NCI-H2227 treated with DMSO at 0.1 percent for 48 hours (cell line): ENCODE measurements around the gene MTCL3.

Experiments
- DNase-seq: peaks from one replicate; lab custom pipeline; 2025; lab: John Stamatoyannopoulos, UW

The MTCL3 gene

DNA sequence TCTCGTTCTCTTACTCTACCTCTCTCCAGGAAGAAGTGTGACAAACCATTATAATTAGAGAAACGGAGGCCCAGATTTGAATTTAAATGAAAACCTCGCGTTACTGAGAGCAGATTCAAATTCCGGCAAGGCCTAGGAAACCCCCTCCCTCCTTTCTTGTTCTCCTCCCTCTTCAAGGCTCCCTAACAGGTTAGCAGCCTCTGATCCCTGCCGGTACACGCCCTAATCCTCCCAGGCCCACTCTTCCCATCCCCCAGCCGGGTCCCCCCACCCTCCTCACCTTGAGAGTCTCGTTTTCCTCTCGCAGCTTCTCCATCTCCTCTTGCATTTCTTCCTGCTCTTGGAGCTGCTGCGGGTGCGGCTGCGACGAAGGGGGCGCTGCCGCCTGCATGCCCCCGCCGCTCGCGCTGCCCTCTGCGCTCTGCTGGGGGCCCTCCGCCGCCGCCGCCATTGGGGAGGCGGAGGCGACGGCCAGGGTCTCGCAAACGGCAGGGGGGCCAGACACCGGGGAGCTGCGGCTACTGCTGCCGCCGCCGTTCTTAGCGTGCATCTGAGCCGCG lies 3.8 kb downstream of the MTCL3 start:
- DNase-seq: peak; percentile 49

DNA sequence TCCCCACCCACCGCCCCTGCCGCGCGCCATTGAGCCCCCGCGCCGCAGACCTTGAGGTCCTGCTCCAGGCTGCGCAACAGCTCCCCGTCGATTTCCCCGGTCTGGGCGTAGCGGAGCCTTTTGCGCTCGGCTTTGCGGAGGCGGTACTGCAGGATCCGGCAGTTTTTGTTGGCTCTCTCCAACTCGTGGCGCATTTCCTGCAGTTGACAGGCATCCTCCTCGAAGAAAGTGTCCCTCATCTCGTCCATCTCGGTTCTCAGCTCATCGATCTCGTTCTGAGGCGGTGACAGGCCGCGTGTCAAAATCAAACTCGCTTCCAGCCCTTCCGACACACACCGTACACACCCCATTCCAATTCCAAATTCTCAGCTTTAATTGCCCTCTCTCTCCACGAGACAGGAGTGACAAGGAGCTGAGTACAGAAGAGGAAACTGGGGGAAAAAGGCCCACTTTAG lies 4.3 kb downstream of the MTCL3 start:
- DNase-seq: peak; percentile 71

DNA sequence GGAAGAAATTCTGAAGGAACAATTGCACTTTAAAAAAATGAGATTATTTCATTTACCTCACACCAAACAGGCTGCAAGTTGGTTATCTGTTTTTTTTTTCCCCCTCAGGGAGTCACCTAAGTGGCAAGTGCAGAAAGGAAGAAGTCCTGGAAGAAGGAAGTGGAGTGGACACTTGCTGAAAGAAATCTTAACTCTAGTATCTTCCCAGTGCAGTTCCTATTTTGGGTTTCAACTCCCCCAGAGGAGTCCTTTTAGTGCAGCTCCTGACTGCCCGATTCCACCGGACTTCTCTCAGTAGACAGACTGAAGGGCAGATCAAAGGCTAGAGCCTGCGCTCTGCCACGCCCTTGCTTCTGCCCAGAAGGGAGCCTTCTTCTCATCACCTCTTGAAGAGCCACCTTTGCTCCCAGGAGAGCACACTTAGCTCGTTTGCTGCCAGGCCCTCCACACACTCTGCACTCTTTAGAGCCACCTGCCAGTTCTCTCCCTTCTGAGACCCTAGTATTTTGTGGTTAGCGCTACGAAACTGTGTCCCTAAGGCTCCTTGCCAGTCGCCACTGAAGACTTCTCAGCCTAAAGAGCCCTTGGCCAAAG lies 4.9 kb downstream of the MTCL3 start:
- peak; percentile 71 for DNase-seq

DNA sequence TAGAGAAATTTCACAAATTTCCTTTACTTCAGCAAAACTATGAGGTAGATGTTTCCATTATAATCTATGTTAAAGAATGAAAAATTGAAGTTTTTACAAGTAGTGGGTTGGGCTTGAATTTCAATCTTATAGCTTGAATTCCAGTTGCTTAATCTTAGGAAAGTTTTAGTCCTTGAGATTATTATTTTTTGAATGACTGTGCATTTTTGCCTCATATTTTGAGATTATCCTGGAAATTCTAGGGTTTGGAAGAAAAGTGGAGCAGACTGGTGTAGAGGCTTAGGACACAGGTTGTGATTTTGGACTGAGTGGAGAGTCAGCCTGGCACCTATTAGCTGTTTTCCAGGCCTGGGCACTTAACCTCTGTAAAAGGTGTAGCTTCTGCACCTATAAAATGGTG lies 5.7 kb downstream of the MTCL3 start:
- DNase-seq: no peak

DNA sequence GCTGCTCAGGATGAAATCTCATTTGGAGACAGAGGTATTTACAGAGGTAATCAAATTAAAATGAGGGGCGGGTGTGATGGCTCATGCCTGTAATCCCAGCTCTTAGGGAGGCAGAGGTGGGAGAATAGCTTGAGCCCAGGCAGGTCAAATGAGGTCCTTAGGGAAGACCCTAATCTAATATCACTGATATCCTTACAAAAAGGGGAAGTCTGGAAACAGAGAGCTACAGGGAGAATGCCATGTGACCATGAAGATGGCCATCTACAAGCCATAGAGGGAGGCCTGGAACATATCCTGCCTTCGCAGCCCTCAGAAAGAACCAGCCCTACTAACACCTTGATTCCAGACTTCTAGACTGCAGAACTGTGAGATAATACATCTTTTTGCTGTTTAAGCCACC lies 8.3 kb downstream of the MTCL3 start:
- no peak for DNase-seq

DNA sequence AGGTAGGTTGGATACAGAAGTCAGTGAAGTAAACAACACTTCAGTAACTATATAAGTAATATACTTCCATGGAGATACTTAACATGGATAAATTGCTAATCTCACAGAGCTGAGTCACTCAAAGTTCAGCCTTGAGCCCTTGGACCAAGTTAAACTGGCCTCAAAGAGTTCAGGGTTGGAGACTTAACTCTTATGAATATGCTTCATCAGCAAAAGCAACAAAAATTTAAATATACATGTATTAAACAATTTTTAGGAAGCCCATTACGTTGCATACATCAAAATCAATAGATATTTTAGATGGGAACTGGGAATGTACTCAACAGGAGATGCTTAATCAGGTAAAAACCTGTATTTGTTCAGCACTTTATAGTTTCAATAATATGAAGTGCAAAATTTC lies 12.2 kb downstream of the MTCL3 start:
- DNase-seq: no peak

DNA sequence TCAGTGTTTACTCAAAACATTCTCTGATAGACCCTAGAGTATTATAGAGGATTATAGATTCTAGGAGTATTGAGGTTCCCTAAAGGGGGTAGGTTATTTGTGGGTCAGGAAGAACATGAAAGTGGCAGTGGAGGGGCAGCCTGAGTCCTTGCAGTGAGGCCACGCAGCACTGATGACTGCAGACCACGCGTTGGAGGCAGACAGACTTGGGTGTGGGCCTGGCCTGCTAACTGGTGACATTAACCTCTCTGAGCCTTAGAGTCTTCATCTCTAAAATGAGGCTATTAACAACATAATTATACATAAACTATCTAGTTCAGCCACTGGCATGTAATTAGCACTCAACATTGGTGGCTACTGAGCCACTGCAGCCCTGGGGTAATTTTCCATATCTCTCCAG lies 16.1 kb downstream of the MTCL3 start:
- no peak for DNase-seq

DNA sequence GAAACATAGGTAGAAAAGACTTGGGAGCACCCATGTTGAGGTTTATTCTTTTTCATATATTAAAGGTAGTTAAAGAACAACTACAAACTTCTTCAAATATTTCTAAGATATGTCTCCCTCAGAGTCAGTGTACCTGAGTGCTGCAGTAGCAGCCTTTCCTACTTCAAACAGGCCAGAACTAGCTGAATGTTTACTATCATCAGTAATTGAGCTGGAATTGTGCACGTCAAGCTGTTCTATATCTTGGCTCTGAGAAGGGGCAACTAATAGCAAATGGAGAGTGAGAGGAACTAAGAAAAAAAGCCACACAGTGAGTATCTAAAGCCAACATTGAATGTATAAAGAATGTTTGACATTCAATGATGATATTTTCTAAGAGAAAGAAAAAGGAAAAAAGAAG lies 21.7 kb downstream of the MTCL3 start:
- no peak for DNase-seq

DNA sequence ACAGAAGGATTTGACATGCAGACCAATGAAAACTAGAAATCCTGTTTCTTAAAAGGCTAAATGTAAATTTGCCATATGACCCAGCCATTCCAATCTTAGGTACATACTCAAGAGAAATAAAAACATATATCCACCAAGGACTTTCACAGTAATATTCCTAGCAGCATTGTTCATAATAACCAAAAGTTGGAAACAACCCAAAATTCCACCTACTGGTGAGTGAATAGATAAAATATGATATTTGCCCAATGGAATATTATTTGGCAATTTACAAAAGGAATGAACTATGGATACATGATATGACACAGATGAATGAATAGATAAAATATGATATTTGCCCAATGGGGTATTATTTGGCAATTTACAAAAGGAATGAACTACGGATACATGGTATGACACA lies 22.7 kb downstream of the MTCL3 start:
- no peak for DNase-seq

DNA sequence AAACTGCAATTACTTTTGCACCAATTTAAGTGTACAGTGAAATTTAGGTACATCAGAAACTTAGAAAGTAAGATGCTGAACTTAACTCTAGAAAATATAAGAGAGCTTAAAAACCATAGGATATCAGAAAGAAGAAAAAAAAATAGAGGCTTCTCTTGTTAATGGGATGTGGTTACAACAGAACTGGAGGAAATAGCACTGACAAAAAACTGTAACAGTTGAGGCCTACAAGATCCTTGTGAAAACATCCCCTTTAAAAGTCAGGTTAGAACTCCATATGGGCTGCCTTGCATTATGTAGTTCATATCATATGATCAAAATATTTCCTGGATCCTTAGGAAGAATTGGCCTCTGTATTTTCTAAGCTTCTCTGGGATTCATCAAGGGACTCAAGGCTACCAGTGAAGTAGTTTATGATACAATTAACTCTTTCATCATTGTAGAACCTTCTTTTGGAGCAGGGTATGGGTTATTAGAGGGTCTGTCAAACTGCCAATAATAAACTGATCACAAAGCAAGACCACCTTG lies 24.8 kb downstream of the MTCL3 start:
- DNase-seq: no peak

DNA sequence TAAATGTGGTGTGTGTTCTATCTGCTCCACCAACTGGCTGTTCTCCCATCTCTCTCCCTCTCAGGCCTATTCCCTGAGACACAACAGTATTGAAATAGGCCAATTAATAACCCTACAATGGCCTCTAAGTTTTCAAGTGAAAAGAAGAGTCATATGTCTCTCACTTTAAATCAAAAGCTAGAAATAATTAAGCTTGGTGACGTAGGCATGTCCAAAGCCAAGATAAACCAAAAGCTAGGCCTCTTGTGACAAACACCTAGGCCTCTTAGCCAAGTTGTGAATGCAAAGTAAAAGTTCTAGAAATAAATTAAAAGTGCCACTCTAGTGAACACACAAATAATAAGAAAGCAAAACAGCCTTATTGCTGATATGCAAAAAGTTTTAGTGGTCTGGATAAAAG lies 29.9 kb downstream of the MTCL3 start:
- DNase-seq: no peak

DNA sequence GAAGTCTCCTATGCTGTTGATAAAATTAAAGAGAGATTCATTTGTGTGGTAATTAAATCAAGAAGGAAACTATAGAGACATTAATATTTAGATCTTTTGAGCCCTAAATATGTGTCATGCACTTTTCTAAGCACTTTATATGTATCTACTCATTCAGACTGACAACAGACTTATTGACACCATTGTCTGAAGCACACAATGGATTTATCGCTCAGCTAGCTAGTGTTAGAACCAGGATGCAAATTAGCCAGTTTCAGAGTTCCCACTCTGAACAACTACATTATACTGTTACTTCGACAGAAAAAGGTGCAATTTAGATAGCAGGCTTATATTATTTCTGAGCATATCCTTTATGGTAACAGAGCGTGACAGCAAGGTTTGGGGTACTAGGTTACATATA lies 32.2 kb downstream of the MTCL3 start:
- no peak for DNase-seq

DNA sequence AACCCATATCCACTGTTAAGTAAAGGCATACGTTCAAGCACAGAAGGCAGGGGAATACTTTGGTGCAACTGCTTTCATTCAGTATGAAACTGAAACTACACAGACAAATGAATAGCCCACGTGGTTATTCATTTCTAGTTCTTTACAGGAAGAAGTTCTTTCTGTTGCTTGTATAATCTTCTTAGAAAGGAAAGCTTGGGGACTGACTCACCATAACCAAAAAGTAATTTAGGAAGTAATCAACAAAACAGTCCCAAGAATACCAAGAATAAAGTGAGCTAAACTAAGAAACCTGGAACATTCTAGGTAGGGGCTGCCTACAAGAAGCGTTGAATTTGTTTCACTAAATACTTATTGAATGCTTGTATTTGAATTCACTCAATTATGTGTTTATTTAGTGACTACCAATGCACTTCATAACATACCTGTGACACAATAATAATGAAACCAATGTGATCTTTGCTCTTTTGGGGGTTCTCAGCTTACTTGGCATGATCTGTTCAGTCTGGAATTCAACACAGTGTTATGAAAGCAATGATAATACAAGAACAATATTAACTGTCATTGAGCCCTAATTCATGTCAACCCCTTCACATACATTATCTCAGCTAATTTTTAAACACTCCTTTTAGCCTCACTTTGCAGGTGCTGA lies 34.8 kb downstream of the MTCL3 start:
- DNase-seq: no peak

DNA sequence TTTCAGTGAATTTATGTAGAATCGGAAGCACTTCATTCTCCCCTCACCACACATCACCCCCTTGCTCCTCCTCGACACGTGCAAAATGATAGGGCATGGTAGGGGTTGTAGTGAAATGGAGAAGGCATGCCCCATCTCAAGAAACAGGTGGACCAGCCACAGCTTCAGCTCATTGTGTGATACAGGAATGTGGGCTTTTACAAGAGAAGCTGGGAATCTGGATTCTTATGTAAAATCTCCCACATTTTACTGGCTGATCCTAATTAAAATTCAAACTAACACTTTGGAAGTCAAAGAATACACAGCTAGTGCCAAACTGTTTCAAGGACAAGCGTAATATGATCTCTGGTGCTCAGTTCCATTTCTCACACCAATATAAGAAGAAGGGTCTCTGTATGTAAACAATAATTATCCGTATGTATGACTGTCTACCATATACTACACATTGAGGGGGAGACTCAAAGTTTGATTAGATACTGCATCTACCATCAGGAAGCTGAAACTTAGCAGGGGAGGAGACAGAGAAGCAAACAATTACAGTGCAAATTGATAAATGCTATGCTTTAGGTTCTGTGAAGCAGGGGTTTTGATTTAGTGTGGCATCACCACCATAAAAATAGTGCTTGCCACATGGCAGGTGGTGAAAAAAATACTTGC lies 35.6 kb downstream of the MTCL3 start:
- no peak for DNase-seq

DNA sequence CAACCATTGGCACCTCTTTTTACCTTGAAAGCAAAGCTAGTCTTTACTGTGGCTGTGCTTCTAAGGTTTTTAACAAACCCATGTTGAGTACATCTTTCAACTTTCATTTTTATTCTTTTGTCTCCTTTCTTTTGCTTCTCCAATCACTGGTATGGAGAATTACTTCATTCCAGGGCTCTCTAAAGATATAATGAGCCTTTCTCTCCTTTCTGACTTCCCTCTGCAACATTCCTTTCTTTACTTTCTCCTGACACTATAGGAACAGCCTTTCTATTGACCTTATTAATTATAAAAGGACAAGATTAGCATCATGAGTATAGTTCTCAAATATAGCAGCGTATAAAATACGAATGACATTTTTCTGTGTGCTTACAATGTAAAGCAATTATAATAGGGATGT lies 36.8 kb downstream of the MTCL3 start:
- DNase-seq: no peak

DNA sequence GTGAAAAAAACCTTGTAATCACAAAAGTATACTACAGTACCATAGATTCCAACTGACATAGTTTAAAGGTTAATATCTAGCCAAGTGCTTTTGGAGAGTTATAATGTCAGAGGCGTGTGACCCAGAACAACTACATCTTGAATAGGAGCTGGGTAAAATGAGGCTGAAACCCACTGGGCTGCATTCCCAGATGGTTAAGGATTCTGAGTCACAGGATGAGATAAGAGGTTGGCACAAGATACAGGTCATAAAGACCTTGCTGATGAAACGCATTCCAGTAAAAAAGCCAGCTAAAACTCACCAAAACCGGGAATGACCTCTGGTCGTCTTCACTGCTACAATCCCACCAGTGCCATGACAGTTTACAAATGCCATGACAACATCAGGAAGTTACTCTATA lies 37.5 kb downstream of the MTCL3 start:
- DNase-seq: no peak

DNA sequence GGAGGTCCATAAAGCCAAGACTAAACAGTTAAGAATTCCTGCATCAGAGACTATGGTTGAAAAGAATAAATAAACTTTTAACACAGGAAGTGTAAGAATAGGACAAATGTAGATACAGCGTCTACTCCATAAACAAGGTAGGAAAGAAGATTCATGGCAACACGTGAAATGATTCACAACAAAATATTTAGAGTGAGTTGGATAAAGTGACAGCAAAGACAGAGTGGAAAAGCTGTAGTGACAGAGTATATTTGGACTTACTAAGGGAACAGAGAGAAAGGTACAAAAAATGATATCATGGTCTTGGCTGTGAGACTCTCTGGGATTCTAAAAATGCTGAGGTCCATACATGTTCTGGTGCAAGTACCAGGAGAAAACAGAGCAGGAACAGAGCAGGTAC lies 38.0 kb downstream of the MTCL3 start:
- DNase-seq: no peak

DNA sequence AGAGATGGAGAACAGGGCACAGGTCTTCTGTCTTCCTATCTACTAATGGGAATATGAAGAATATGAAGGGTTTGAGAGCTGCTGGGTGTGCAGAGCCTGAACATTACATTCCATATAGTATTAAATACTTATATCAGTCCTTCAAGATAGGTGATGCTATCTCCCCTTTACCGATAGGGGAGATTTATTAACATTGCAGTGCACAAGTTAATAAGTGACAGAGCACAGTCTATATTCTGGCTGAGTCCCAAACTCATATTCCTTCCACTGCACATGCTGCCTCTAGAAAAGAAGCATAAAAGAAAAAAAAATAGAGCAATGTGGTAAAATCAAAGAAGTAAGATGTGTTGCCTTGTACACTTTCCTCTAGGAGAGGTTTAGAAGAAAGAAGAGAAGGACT lies 41.5 kb downstream of the MTCL3 start:
- DNase-seq: no peak

DNA sequence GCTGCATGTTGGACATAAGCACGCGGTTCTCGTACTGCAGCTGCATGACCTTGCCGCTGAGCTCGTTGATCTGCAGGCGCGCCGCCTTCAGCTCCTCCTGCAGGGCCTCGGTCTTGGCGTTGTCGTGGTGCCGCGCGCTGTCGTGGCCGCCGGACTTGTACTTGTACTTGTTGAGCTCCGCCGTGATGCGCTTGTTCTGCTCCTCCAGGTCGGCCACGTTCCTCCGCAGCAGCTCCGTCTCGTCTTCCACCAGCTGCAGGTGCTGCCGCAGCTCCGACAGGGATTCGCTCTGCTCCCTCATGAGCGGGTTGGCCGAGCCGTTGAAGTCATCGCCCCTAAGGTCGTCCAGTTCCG lies 43.3 kb downstream of the MTCL3 start:
- DNase-seq: no peak

DNA sequence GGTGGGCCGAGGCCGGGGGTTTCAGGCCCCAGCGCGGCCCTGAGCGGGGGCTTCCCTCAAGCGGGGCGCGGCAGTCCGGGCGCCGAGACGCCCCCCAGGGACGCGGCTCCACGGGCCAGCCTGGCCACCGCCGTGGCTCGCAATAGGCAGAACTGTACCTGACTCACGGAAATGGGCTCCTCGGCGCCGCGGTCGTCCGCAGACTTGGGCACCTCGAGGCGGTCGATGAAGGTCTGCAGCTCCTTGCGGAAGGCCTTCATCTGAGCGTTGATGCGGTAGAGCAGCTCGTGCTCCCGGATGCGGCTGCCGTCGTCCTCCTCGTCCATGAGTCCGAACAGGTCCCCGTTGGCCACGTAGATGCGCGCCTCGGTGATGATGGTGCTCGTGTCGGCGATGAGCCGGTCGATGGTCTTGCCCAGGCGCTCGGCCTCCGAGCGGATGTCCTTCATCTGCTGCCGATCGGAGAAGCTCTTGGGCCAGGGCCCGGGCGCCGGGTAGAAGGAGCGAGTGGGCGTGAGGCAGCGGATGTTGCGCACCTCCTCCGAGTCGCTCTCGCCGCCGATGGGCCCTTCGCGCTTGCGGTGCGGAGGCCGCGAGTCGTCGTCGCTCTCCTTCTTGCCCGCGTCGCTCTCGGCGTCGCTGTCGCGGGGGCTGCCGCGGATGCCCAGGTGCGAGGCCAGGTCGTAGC lies 43.9 kb downstream of the MTCL3 start:
- DNase-seq: no peak

DNA sequence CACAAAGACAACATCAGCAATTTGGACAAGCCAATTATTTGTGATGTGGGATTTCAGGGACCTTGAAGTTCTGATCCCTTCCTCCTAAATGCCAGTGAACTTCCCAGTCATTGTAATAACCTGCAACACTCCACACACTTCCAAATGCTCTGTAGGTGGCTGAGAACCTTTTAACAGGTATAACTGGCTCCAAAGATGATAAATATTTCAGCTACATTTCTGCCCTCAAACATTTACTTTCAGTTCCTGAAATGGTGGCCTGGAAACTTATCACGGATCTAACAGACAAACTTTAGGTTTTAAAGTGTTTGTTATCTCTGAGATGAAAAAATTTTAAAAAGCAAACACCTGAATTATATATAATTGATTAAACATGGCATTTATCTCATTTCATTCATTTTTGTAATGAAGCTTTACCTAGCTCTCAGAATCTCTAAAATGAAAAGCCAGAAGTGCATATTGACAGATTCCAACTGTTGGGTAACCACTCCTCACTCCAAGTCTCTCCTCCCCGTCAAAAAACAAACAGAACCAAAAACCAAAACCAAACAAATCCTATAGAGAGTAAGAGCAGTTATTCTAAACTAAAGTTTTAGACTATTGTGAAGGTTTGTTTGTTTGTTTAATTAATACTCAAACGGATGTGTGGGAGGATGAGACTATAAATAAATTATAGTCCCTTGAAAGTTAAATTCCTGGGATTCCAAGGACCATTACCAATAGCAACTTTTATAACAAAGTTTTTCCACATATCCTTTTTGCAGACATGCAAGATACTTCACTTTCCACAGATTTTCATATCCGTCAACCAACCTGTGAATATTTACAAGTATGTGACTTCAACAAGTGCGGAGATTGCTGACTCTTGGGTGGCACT lies 47.5 kb downstream of the MTCL3 start:
- DNase-seq: no peak

DNA sequence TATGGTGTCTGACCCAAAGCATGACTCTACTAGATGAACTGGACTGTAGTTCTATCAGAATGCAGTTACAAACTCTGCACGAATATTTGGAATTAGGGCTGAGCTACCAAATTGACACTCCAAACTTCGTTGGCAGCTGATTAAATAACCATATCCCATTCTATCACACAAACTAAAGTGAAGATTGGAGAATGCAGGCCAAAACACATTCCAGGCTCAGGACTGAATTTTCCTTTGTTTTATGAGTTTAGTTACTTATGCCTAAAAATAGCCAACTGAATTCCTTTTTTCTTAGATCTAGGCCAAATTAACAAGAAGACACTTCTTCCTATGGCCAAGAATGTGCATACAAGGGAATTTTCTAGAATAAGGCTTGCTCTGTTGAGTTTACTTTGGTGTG lies 50.2 kb downstream of the MTCL3 start:
- no peak for DNase-seq
